SKM-1 treated with dmso at 0.1 percent for 144 hours (cell line): ENCODE data around the gene ZG16.

Source experiments
- DNase-seq: peaks from one replicate; lab custom pipeline; 2025; ENCODE audit not compliant: unreplicated experiment; lab: John Stamatoyannopoulos, UW

ZG16 gene

GRCh38 chr16:29820271-29820701 lies 42.2 kb downstream of the ZG16 start, which contains the start of gene MVP:
Gene MVP, plus strand, starts transcription at chr16:29820462. Its CDS starts 10,088 bp downstream, at chr16:29830550.
- DNase-seq: peak; percentile 64

- no peak for DNase-seq
Observed at GRCh38 chr16:29820730-29821642, 42.9 kb downstream of the ZG16 start.

- no peak for DNase-seq
Observed at GRCh38 chr16:29821643-29822115, 43.6 kb downstream of the ZG16 start.

GRCh38 chr16:29824589-29825144 lies 46.6 kb downstream of the ZG16 start:
- no peak for DNase-seq

GRCh38 chr16:29825145-29826044 lies 47.3 kb downstream of the ZG16 start:
- DNase-seq: no peak

- DNase-seq: no peak
Observed at GRCh38 chr16:29826342-29826695, 48.3 kb downstream of the ZG16 start.

GRCh38 chr16:29830774-29831173 lies 52.7 kb downstream of the ZG16 start:
- DNase-seq: no peak

- no peak for DNase-seq
Observed at GRCh38 chr16:29831490-29831889, 53.4 kb downstream of the ZG16 start.
